H1 (cell line): ENCODE data around the gene MAJIN. TPM values are rescaled to one million over a fixed set of nuclear protein-coding genes. Genes with fewer than 3 reads are reported as not detected.

Source experiments
- NANOG ChIP-seq: IDR thresholded peaks from 2 replicates; pipeline ENCODE4 v1.6.1; 2011; ENCODE audit warnings: low read length, low read depth, mild to moderate bottlenecking, inconsistent platforms; ENCODE audit not compliant: insufficient read depth, poor library complexity, severe bottlenecking
- NRF1 ChIP-seq: IDR thresholded peaks from 2 replicates; pipeline ENCODE4 v1.6.1; 2011; ENCODE audit warnings: mild to moderate bottlenecking, low read depth, low read length, improper control_type of control experiment
- SAP30 ChIP-seq: fragments of 300-600 bp; sonication (generic); IDR thresholded peaks from 2 replicates; pipeline ENCODE4 v1.7.1; 2012; ENCODE audit warnings: low read length, moderate library complexity, mild to moderate bottlenecking, inconsistent platforms; ENCODE audit not compliant: insufficient read depth, insufficient replicate concordance
- polyA plus RNA-seq, 7 experiments: library from polyadenylated mRNA; depleted of rRNA in 3 of 7; stranded (reverse) in 5 of 7; unstranded in 2 of 7; fragments of >200 nt in 5 of 7; fragments of 200-250 nt in 2 of 7; gene quantifications; 1 replicate in 5 of 7; 2 replicates in 1 of 7; 4 replicates in 1 of 7; pipeline versions ENCODE4 v1.2.1 to v1.2.3, GENCODE V29; 2011 to 2013; ENCODE audit warnings: missing spikeins in 2 of 7, mixed read lengths in 2 of 7
- total RNA-seq: library from RNA; stranded (reverse); fragmentation: NEBNext Ultra II Directional; extraction: Animal tissue kit (Norgen Biotek cat#: 25700); gene quantifications from 2 replicates; pipeline ENCODE4 v1.2.1, GENCODE V29; 2021

The MAJIN gene
- total and polyA plus RNA-seq, 2 of the 8 experiments (the other 6 are each of a cell fraction or from before 2014, with no cell fraction given): not detected

DNA sequence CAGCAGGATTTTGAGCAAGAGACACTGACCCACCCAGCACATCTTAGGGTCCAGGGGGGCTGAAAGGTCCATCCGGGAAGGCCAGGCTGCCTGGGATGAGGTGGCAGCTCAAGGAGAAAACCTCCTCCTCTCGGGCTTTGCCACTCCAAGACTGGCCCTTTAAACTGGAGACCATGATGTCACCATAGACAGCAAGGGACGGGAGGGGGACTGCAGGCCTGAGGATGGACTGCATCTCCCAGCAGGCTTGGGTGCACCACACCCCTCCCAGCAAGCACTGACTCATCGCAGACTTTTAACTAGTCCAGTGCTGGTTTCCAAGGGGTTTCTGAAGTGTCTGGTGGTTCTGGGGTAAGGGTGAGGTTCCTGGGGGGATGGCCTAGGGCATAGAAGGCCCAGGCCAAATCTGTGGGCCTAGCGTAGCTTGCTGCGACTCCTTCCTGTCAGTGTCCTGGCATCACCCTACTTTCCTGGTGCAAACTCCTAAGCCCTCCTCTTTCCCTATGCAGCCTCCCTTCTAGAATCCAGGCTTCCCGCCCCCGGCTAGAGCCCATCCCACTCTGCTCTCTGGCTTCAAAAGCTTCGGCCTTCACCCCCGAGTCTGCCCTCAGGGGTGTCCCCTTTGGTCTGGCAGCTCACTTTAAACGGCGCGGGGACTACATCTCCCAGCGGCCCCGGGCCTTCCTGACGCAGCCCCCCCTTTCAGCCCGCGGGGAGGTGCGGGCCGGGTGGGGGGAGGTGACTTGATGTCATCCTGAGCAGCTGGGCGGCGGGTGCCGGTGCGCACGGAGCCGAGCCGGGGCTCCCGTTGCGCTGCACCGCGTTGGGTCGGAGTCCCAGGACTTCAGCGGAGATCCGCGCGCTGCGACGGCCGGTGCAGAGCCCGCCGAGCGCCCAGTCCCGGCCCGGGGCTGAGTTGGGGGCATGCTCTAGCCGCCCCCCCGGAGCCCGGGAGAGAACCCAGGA is 47.7 kb downstream of the MAJIN start, which contains the start of gene PPP2R5B (continued):
- TF ChIP-seq SAP30 (no peak), NANOG (no peak), NRF1 (no peak)
